NT2/D1 (cell line): Measurements from ENCODE around the gene LDLRAD2.

Source experiments
- DNase-seq: peaks from one replicate; pipeline ENCODE4 v3.0.0-alpha.2; 2011; ENCODE audit warnings: low read depth, low spot score
- H3K27me3 ChIP-seq: 2 replicates; pipeline ENCODE4 v1.6.0; 2011; ENCODE audit warnings: mild to moderate bottlenecking; ENCODE audit not compliant: insufficient read length, insufficient read depth
- H3K36me3 ChIP-seq: 2 replicates; pipeline ENCODE4 v1.6.1; 2011; ENCODE audit warnings: mild to moderate bottlenecking, low read length, mixed read lengths; ENCODE audit not compliant: insufficient read depth, insufficient read length
- H3K4me1 ChIP-seq: 2 replicates; pipeline ENCODE4 v1.5.1; 2011; ENCODE audit not compliant: insufficient read depth, insufficient read length
- H3K4me3 ChIP-seq: 2 replicates; pipeline ENCODE4 v1.5.1; 2011; ENCODE audit warnings: low read depth; ENCODE audit not compliant: insufficient read length
- H3K9ac ChIP-seq: 2 replicates; pipeline ENCODE4 v1.6.0; 2011; ENCODE audit warnings: low read depth; ENCODE audit not compliant: insufficient read length
- H3K9me3 ChIP-seq: 2 replicates; pipeline ENCODE4 v1.5.1; 2011; ENCODE audit warnings: mild to moderate bottlenecking, low read length; ENCODE audit not compliant: insufficient read depth
- SUZ12 ChIP-seq: IDR thresholded peaks from 2 replicates; pipeline ENCODE4 v1.6.1; 2011; ENCODE audit not compliant: insufficient read length, insufficient read depth; ENCODE audit errors: extremely low read depth
- YY1 ChIP-seq: IDR thresholded peaks from 2 replicates; pipeline ENCODE4 v1.6.1; 2011; ENCODE audit not compliant: insufficient read length, insufficient read depth
- ZNF274 ChIP-seq: IDR thresholded peaks from 2 replicates; pipeline ENCODE4 v1.6.1; 2011; ENCODE audit warnings: mild to moderate bottlenecking, low read depth, low read length

The LDLRAD2 gene

GRCh38 chr1:21874328-21874727 lies 62.3 kb downstream of the LDLRAD2 start:
- Histone ChIP-seq H3K9me3 (no peaks in the 10 kb centered on the region), H3K9ac (no peak overlapping the region), H3K4me1 (no peaks in the 10 kb centered on the region), H3K27me3 (no peaks in the 10 kb centered on the region), H3K4me3 (no peak overlapping the region), H3K36me3 (peaks cover 88% of the 10 kb centered on the region)
- no peak for DNase-seq
- TF ChIP-seq ZNF274 (no peak), SUZ12 (no peak), YY1 (no peak)
